ENCODE results near the gene FAIM2. TPM values are rescaled to one million over a fixed set of nuclear protein-coding genes. Genes with fewer than 3 reads are reported as not detected.

FAIM2 gene
- total RNA-seq (not detected), polyA plus RNA-seq (under 1 TPM in 1 of 3 donors, not detected in 2; 0.39 TPM), total RNA-seq (0 reads per million in 6 experiments)

GRCh38 chr12:49903700-49904423 is at the start of gene FAIM2:
Gene FAIM2 (minus strand): TSS chr12:49903900. CDS start chr12:49903792, 108 bp downstream.
- Mint-ChIP-seq H3K27me3 (peaks cover 3 to 22% (median 4%) of the 10 kb centered on the region in 5 donors), H3K4me3 (peak within 1 kb of the TSS; percentile 74 to 88 (median 82)), H3K36me3 (no peaks in the 10 kb centered on the region), H3K27ac (peak within 1 kb of the TSS in 7 of 10 donors; percentile 4 to 94 (median 65)), H3K4me1 (peaks cover 6 to 16% (median 10%) of the 10 kb centered on the region in 4 donors), H3K9me3 (no peaks in the 10 kb centered on the region)
- POLR2A ChIA-PET, result no interaction called here
- DNase-seq (peak in 9 of 10 donors; percentile 8 to 53 (median 24)), ATAC-seq (peak; percentile 83 to 90)

GRCh38 chr12:49953151-49953550 is 49.5 kb upstream of the FAIM2 start:
- Mint-ChIP-seq H3K36me3 (no peaks in the 10 kb centered on the region), H3K27me3 (peaks cover 23 to 79% (median 47%) of the 10 kb centered on the region in 5 donors), H3K9me3 (no peaks in the 10 kb centered on the region), H3K27ac (no peak overlapping the region), H3K4me3 (no peak overlapping the region), H3K4me1 (peaks cover 0 to 7% (median 2%) of the 10 kb centered on the region in 4 donors)
- DNase-seq, result peak in 1 of 10 donors; percentile 28
- no peak for ATAC-seq
- POLR2A ChIA-PET, result no interaction called here

GRCh38 chr12:49952391-49953055 is 48.8 kb upstream of the FAIM2 start:
- Mint-ChIP-seq H3K36me3 (no peaks in the 10 kb centered on the region), H3K27me3 (peaks cover 18 to 73% (median 43%) of the 10 kb centered on the region in 5 donors), H3K27ac (no peak overlapping the region), H3K4me1 (peaks cover 0 to 7% (median 2%) of the 10 kb centered on the region in 4 donors), H3K4me3 (no peak overlapping the region), H3K9me3 (no peaks in the 10 kb centered on the region)
- peak in 1 of 10 donors; percentile 49 for DNase-seq
- ATAC-seq, result no peak
- POLR2A ChIA-PET, result no interaction called here

GRCh38 chr12:49951411-49952240 is 47.9 kb upstream of the FAIM2 start:
- POLR2A ChIA-PET, result no interaction called here
- Mint-ChIP-seq H3K36me3 (no peaks in the 10 kb centered on the region), H3K27me3 (peaks cover 11 to 64% (median 34%) of the 10 kb centered on the region in 5 donors), H3K9me3 (no peaks in the 10 kb centered on the region), H3K4me1 (peaks cover 0 to 6% (median 2%) of the 10 kb centered on the region in 4 donors), H3K27ac (peak overlapping the region in 1 of 10 donors; percentile 31), H3K4me3 (no peak overlapping the region)
- peak in 1 of 10 donors; percentile 56 for DNase-seq
- ATAC-seq, result no peak

GRCh38 chr12:49950273-49951251 is 46.9 kb upstream of the FAIM2 start, which contains the start of gene AQP2:
Gene AQP2 (plus strand): TSS chr12:49950737. CDS start chr12:49950831, 94 bp downstream.
- no peak within 1 kb of the TSS for H3K27ac Mint-ChIP-seq

GRCh38 chr12:49949866-49950265 is 46.2 kb upstream of the FAIM2 start:
- peaks cover 5 to 16% (median 11%) of the 10 kb centered on the region in 4 donors for H3K4me1 Mint-ChIP-seq
- no peaks in the 10 kb centered on the region for H3K9me3 Mint-ChIP-seq
- H3K4me3 Mint-ChIP-seq, result no peak overlapping the region
- no peaks in the 10 kb centered on the region for H3K36me3 Mint-ChIP-seq
- no peak for DNase-seq
- no peak for ATAC-seq
- H3K27me3 Mint-ChIP-seq, result peaks cover 7 to 52% (median 29%) of the 10 kb centered on the region in 5 donors
- H3K27ac Mint-ChIP-seq, result no peak overlapping the region
- POLR2A ChIA-PET, result no interaction called here

More at GRCh38 chr12:49950273-49951251, 46.9 kb upstream of the FAIM2 start, which contains the start of gene AQP2:
- Mint-ChIP-seq H3K4me3 (no peak within 1 kb of the TSS), H3K27me3 (peaks cover 7 to 55% (median 29%) of the 10 kb centered on the region in 5 donors), H3K36me3 (no peaks in the 10 kb centered on the region), H3K9me3 (no peaks in the 10 kb centered on the region), H3K4me1 (peaks cover 2 to 12% (median 7%) of the 10 kb centered on the region in 4 donors)
- POLR2A ChIA-PET, result no interaction called here
- ATAC-seq (no peak), DNase-seq (no peak)

GRCh38 chr12:49948866-49949845 is 45.5 kb upstream of the FAIM2 start:
- peaks cover 5 to 19% (median 10%) of the 10 kb centered on the region in 4 donors for H3K4me1 Mint-ChIP-seq
- no peaks in the 10 kb centered on the region for H3K9me3 Mint-ChIP-seq
- H3K27me3 Mint-ChIP-seq, result peaks cover 5 to 45% (median 22%) of the 10 kb centered on the region in 5 donors
- H3K36me3 Mint-ChIP-seq, result no peaks in the 10 kb centered on the region
- DNase-seq (no peak), ATAC-seq (no peak)
- H3K27ac Mint-ChIP-seq, result peak overlapping the region in 2 of 10 donors; percentile 12 to 43
- POLR2A ChIA-PET, result no interaction called here
- no peak overlapping the region for H3K4me3 Mint-ChIP-seq

GRCh38 chr12:49947593-49948226 is 44.0 kb upstream of the FAIM2 start:
- H3K36me3 Mint-ChIP-seq, result no peaks in the 10 kb centered on the region
- H3K4me3 Mint-ChIP-seq, result no peak overlapping the region
- H3K27ac Mint-ChIP-seq, result peak overlapping the region in 2 of 10 donors; percentile 25 to 41
- H3K4me1 Mint-ChIP-seq, result peaks cover 5 to 19% (median 10%) of the 10 kb centered on the region in 4 donors
- DNase-seq (no peak), ATAC-seq (no peak)
- H3K9me3 Mint-ChIP-seq, result no peaks in the 10 kb centered on the region
- H3K27me3 Mint-ChIP-seq, result peaks cover 5 to 30% (median 15%) of the 10 kb centered on the region in 5 donors
- POLR2A ChIA-PET, result no interaction called here

GRCh38 chr12:49946497-49946896 is 42.8 kb upstream of the FAIM2 start:
- Mint-ChIP-seq H3K27ac (no peak overlapping the region), H3K4me3 (peak overlapping the region in 2 of 10 donors; percentile 80 to 93), H3K9me3 (no peaks in the 10 kb centered on the region), H3K4me1 (peaks cover 5 to 19% (median 10%) of the 10 kb centered on the region in 4 donors), H3K27me3 (peaks cover 5 to 28% (median 11%) of the 10 kb centered on the region in 5 donors), H3K36me3 (no peaks in the 10 kb centered on the region)
- no peak for DNase-seq
- POLR2A ChIA-PET, result interaction anchor here (1.2 to 1.4 kb wide), 2 partner anchors 79 to 103 kb away, joined by 3 read pairs; partner anchors contain the start of genes BCDIN3D and RACGAP1
- no peak for ATAC-seq

- H3K27me3 Mint-ChIP-seq, result peaks cover 5 to 27% (median 11%) of the 10 kb centered on the region in 5 donors
- ATAC-seq, result no peak
- POLR2A ChIA-PET, result interaction anchor here (1.2 to 1.4 kb wide), 2 partner anchors 79 to 103 kb away, joined by 3 read pairs; partner anchors contain the start of genes BCDIN3D and RACGAP1
- H3K4me1 Mint-ChIP-seq, result peaks cover 5 to 19% (median 10%) of the 10 kb centered on the region in 4 donors
- peak overlapping the region in 7 of 10 donors; percentile 9 to 93 (median 90) for H3K4me3 Mint-ChIP-seq
- no peaks in the 10 kb centered on the region for H3K36me3 Mint-ChIP-seq
- H3K27ac Mint-ChIP-seq, result peak overlapping the region in 4 of 10 donors; percentile 61 to 90 (median 64)
- no peaks in the 10 kb centered on the region for H3K9me3 Mint-ChIP-seq
- no peak for DNase-seq
These were observed 42.4 kb upstream of the FAIM2 start for GRCh38 chr12:49946086-49946485.
